Activated T-cell treated with anti-CD3 and anti-CD28 coated beads, Interleukin-2, amount 50 U/mL, for 4 hours (primary cell): ENCODE results near the gene LSM3. TPM values are rescaled to one million over a fixed set of nuclear protein-coding genes. Genes with fewer than 3 reads are reported as not detected.

Experiments used
- ATAC-seq, 2 donors: fragments of 200-7000 bp; cut with Tn5 transposase; one replicate each; pipeline ENCODE4 v1.10.0; 2021
- DNase-seq: peaks from one replicate; pipeline ENCODE4 v3.0.0-alpha.2; 2020
- H3K27me3 Mint-ChIP-seq: one replicate; pipeline ENCODE4 v1.8.0; 2021; ENCODE audit warnings: low read depth, mixed read lengths
- H3K36me3 Mint-ChIP-seq: one replicate; pipeline ENCODE4 v1.8.0; 2022; ENCODE audit warnings: mixed read lengths; ENCODE audit not compliant: insufficient read depth
- H3K4me1 Mint-ChIP-seq: one replicate; pipeline ENCODE4 v1.8.0; 2021; ENCODE audit warnings: low read depth, mixed read lengths
- H3K4me3 Mint-ChIP-seq: one replicate; pipeline ENCODE4 v1.8.0; 2021; ENCODE audit warnings: mild to moderate bottlenecking, moderate library complexity, mixed read lengths
- H3K9me3 Mint-ChIP-seq: one replicate; pipeline ENCODE4 v1.8.0; 2021; ENCODE audit warnings: mixed read lengths
- total RNA-seq, 3 donors: library from RNA; stranded (reverse); gene quantifications; one replicate each; pipeline ENCODE4 v1.2.1, GENCODE V29; 2021

LSM3 gene
- total RNA-seq, 3 donors from 2014 or later, result 19.8 to 21.9 (median 20.9) TPM

DNA sequence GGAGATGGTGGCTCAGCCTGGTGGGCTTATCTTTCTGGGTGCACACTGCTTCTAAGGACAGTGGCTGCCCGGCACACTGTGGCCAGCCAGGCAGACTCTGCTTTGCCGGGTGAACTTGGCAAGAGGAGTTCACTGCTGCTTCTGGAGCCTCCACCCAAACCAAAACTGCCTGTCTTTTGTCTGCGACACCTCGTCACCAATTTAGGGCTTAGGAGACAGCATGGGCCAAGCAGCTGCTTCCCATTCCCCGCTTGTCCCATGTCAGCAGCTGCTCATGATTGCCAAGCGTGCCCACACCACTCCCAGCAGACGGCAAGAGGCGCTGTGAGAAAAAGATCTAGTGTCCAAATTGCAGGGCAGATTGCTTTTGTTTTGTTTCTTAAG, 57.3 kb downstream of the LSM3 start:
- H3K4me3 Mint-ChIP-seq, result no peak overlapping the region
- DNase-seq, result no peak
- no peak for ATAC-seq
- peaks cover 39% of the 10 kb centered on the region for H3K27me3 Mint-ChIP-seq
- peaks cover 9% of the 10 kb centered on the region for H3K9me3 Mint-ChIP-seq
- peaks cover 3% of the 10 kb centered on the region for H3K36me3 Mint-ChIP-seq
- H3K4me1 Mint-ChIP-seq, result peaks cover 3% of the 10 kb centered on the region

DNA sequence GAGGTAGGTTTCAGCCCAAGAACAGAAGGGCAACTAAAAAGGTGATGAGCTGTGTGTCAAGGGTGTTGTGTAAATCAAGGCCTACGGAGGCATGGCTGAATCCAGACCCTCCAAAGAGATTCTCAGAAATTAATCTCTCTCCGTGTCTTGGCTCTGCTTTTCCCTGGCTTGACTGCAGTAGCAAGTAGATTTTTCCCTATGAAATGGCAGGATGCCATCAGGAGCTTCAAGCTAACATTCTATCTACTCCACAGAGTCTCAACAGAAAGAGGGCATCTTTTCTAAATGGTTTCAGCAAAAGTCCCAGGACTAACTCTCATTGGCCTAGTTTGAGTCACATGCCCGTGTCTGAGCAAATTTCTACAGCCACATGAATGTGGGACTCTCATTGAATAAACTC, 58.3 kb downstream of the LSM3 start:
- Mint-ChIP-seq H3K27me3 (peaks cover 29% of the 10 kb centered on the region), H3K4me1 (peaks cover 3% of the 10 kb centered on the region), H3K4me3 (no peak overlapping the region), H3K9me3 (peaks cover 9% of the 10 kb centered on the region), H3K36me3 (peaks cover 3% of the 10 kb centered on the region)
- ATAC-seq (no peak), DNase-seq (no peak)

DNA sequence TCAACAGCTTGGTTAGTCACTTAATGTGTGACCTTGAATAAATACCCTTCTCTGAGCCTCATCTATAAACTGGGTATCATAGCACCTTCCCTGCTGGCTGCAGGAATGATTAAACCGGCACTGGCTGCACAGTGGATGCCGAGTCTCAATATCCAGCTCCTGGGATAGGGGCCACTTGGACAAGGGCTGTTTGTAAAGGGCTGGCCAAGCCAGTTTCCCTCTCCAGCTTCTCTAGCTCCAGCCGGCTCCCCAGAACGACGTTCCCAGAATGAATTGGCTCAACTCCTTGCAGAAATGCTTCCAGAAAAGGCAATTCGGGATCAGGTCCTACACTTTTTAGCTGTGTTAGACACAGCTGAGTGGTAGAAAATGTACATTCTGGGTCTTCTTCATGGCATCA, 58.8 kb downstream of the LSM3 start:
- H3K4me1 Mint-ChIP-seq, result peaks cover 3% of the 10 kb centered on the region
- DNase-seq, result no peak
- H3K27me3 Mint-ChIP-seq, result peaks cover 23% of the 10 kb centered on the region

DNA sequence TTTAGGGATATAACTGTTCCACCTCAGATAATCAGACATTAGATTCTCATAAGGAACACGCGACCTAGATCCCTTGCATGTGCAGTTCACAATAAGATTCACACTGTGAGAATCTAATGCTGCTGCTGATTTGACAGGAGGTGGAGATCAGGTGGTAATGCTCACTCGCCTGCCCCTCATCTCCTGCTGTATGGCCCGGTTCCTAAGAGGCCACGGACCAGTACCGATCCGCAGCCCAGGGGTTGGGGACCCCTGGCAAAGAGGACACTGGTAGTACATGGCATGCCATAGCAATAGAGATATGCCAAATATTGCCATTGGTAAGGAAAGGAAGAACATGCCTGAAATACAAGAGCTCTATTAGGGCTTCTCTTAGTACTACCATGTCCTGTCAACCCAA, 59.7 kb downstream of the LSM3 start:
- H3K4me3 Mint-ChIP-seq, result no peak overlapping the region
- H3K36me3 Mint-ChIP-seq, result peaks cover 3% of the 10 kb centered on the region
- H3K27me3 Mint-ChIP-seq, result peaks cover 14% of the 10 kb centered on the region
- ATAC-seq, result no peak
- H3K4me1 Mint-ChIP-seq, result no peaks in the 10 kb centered on the region
- DNase-seq, result no peak
- H3K9me3 Mint-ChIP-seq, result peaks cover 8% of the 10 kb centered on the region

More for the DNA sequence above, 58.8 kb downstream of the LSM3 start:
- Mint-ChIP-seq H3K9me3 (peaks cover 9% of the 10 kb centered on the region), H3K4me3 (no peak overlapping the region), H3K36me3 (peaks cover 3% of the 10 kb centered on the region)
- no peak for ATAC-seq

DNA sequence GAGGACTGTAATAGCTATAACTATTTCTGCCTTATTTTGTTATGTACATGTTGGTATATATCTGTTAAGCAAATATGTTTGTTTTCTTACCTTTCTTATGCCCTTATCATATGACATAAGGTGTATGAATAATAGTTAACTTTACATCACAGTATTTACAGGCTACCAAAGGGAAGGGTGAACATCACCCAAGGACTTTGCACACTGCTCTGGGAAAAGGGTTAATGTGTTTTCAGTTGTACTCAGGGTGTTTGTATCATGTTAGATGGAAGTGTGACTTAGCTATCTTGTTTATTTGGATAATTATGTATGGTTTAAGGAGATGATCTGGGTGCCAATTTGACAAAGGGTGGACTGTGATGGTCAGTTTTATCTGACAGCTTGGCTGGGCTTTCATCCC, 60.3 kb downstream of the LSM3 start:
- no peak for DNase-seq
- no peaks in the 10 kb centered on the region for H3K4me1 Mint-ChIP-seq
- ATAC-seq, result no peak

DNA sequence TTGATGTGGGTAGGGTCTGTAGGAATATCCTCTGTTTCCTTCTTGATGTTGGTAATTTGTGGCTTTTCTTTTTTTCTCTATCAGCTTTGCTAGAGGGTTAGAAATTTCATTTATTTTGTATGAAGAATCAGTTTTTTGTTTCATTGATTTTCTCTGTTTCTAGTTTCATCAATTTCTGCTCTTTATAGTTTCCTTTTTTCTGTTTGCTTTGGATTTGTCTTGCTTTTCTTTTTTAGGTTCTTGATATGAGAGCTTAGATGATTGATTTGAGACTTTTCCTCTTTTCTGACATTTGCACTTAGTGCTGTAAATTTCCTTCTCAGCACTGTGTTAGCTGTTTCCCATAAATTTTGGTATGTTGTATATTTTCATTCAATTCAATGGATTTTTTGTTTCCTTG, 61.3 kb downstream of the LSM3 start:
- Mint-ChIP-seq H3K9me3 (no peaks in the 10 kb centered on the region), H3K36me3 (no peaks in the 10 kb centered on the region), H3K27me3 (peaks cover 9% of the 10 kb centered on the region), H3K4me3 (no peak overlapping the region), H3K4me1 (no peaks in the 10 kb centered on the region)
- DNase-seq (no peak), ATAC-seq (no peak)

More for the DNA sequence above, 60.3 kb downstream of the LSM3 start:
- Mint-ChIP-seq H3K36me3 (no peaks in the 10 kb centered on the region), H3K27me3 (peaks cover 12% of the 10 kb centered on the region), H3K4me3 (no peak overlapping the region), H3K9me3 (peaks cover 3% of the 10 kb centered on the region)

DNA sequence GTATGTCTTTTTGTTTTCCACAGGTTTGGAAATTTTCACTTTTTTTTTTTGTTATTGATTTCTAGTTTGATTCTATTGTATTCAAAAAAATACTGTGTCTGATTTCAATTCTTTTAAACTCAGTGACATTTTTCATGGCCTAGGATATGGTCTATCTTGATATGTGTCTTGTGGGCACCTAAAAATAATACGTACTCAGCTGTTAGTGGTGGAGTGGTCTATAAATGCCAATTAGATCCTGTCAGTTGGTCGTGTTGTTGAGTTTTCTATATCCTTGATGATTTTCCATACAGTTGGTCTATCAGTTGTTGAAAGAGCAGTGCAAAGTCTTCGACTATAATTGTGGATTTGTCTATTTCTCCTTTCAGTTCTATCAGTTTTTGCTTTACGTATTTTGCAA, 61.7 kb downstream of the LSM3 start:
- no peaks in the 10 kb centered on the region for H3K36me3 Mint-ChIP-seq
- H3K27me3 Mint-ChIP-seq, result peaks cover 6% of the 10 kb centered on the region
- no peak overlapping the region for H3K4me3 Mint-ChIP-seq
- no peak for DNase-seq
- no peak for ATAC-seq
- H3K4me1 Mint-ChIP-seq, result no peaks in the 10 kb centered on the region
- no peaks in the 10 kb centered on the region for H3K9me3 Mint-ChIP-seq

DNA sequence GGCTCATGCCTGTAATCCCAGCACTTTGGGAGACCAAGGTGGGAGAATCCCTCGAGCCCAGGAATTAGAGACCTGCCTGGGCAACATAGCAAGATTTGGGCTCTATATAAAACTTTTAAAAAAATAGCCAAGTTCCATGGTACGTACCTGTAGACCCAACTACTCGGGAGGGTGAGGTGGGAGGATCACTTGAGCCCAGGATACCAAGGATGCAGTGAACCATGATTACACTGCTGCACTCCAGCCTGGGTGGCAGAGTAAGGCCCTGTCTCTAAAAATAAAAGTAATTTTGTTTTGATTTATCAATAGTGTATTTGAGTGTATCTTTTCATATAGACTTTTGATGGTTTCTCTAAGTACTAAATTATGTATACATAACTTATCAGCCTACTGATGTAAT, 63.1 kb downstream of the LSM3 start:
- no peaks in the 10 kb centered on the region for H3K4me1 Mint-ChIP-seq
- no peaks in the 10 kb centered on the region for H3K36me3 Mint-ChIP-seq
- no peak overlapping the region for H3K4me3 Mint-ChIP-seq
- DNase-seq, result no peak
- no peaks in the 10 kb centered on the region for H3K9me3 Mint-ChIP-seq
- ATAC-seq, result no peak
- peaks cover 6% of the 10 kb centered on the region for H3K27me3 Mint-ChIP-seq

DNA sequence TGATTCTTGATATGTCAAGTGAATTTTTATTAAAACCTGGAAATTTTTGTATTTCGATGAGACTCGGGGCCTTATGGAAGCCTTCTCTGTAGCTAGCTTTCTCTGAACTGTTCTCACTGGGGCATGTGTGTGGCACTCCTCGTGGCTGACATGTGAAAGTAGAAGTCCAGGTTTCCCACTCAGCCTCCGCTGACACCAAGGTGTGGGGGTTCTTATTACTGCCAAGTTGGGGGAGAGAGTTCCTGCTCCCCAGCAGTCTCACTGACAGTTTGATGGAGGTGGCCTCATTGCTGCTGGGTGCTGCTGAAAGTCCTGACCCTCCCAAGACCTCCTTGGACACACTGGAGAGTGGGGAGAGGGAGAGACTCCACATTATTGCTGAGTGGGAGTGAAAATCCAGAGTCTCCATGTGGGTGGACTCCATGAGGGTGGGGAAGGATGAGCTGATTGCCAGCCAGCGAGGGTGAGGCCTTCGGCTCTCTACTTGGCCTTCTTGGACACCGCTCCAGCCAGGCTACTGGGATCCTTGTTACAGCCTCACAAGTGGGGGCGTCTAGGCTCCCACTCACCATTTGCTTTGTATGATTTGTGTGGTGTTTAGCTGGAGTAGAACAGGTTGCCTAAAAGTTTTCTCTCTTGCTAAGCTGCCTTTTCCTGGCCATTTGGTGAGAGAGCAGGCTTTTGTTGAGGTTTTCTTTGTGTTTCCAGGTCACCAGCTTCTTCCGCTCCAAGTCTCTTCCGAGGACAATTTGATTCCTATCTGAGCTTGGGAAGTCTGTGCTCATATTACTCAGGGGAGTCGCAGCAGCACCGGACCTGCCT, 64.1 kb downstream of the LSM3 start:
- Mint-ChIP-seq H3K27me3 (peaks cover 6% of the 10 kb centered on the region), H3K36me3 (no peaks in the 10 kb centered on the region), H3K4me3 (no peak overlapping the region), H3K4me1 (no peaks in the 10 kb centered on the region), H3K9me3 (no peaks in the 10 kb centered on the region)
- ATAC-seq, result no peak
- no peak for DNase-seq

DNA sequence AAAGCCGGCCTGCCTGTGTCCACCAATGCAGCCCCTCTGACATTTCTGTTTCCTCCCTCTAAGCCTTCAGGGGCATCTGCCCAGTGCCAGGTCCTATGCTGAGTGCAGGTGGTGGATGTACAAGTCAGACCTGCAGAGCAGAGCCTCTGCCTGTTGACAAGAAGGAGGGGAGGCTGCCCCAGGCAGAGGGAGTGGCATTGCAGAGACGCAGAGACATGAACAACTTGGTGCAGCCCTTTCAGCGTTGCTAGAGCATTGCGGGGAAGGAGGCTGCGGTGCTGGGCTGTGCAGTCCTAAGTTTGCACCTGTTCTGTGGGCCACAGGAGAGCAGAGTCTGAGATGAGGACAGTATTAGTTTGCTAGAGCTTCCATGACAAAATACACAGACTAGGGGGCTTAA, 65.2 kb downstream of the LSM3 start:
- Mint-ChIP-seq H3K4me1 (no peaks in the 10 kb centered on the region), H3K9me3 (no peaks in the 10 kb centered on the region), H3K4me3 (no peak overlapping the region), H3K27me3 (peaks cover 8% of the 10 kb centered on the region), H3K36me3 (no peaks in the 10 kb centered on the region)
- no peak for ATAC-seq
- DNase-seq, result no peak

DNA sequence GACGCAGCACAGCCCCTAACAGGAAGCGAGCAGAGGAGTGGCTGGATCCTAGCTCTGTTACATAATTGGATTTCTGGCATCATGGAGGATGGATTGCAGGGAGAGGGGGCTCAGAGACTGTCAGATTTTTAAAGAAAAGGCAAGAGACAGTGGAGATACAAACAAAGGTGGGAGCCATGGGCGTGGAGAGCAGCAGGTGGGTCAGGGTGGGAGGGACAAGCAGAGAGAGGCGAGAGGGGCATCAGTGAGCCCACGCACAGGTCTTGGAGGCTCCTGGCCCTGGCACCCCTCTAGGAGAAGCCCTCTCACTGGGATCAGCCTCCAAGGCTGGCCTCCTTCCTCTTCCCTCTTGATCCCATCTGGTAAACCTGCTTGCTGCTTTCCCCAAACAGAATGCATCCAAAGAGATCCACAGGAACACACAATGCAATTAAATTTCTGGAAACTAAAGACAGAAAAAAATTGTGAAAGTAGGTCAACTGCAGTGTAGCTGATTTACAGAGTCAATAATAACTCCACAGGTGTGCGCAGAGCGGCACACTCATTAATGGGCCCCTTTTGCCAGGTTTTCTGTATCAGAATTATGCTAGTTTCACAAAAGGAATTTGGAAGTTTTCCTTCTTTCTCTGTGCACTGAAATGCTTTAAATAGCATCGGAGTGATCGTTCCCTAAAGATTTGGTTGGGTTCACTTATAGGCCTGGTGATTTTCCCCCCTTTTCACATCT, 66.1 kb downstream of the LSM3 start:
- Mint-ChIP-seq H3K27me3 (peaks cover 8% of the 10 kb centered on the region), H3K4me1 (no peaks in the 10 kb centered on the region), H3K36me3 (no peaks in the 10 kb centered on the region), H3K4me3 (no peak overlapping the region), H3K9me3 (no peaks in the 10 kb centered on the region)
- DNase-seq (no peak), ATAC-seq (no peak)

DNA sequence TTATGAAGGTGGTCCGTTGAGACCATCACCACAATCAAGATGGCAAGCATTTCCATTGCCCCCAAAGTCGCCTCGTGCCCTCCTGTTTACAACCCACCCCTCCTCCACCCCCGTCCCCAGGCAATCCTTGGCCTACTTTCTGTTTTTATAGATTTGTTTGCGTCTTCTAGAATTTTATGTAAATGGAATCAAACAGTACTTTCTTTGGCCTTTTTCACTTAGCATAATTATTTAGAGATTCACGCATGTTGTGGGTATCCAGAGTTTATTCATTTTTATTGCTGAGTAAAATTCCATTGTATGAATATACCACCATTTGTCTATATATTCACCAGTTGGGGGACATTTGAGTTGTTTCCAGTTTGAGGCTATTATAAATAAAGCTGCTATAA, 66.6 kb downstream of the LSM3 start:
- DNase-seq (no peak), ATAC-seq (no peak)
- no peak overlapping the region for H3K4me3 Mint-ChIP-seq
- H3K9me3 Mint-ChIP-seq, result no peaks in the 10 kb centered on the region
- no peaks in the 10 kb centered on the region for H3K4me1 Mint-ChIP-seq
- H3K36me3 Mint-ChIP-seq, result no peaks in the 10 kb centered on the region
- peaks cover 8% of the 10 kb centered on the region for H3K27me3 Mint-ChIP-seq

DNA sequence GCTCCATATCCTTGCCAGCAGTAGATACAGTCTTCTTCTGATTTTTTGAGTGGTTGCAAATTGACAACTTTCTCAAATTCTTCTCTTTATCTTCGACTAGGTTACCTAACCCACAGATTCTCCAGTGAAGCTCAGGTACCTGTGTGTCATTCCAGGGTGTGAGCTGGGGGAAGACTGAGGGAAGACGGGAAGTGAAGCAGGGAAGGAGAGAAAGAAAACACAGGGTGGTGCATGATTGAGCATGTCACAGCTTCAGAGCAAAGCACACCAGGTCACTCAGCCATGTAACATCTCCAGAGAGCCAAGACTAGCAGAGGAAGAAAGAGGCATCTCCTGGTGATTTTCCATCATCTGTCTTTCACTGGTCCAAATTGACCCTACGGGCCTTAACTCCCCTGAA, 67.2 kb downstream of the LSM3 start:
- H3K27me3 Mint-ChIP-seq, result peaks cover 8% of the 10 kb centered on the region
- ATAC-seq, result no peak
- no peak overlapping the region for H3K4me3 Mint-ChIP-seq
- H3K4me1 Mint-ChIP-seq, result no peaks in the 10 kb centered on the region
- no peaks in the 10 kb centered on the region for H3K9me3 Mint-ChIP-seq
- H3K36me3 Mint-ChIP-seq, result no peaks in the 10 kb centered on the region
- DNase-seq, result no peak

DNA sequence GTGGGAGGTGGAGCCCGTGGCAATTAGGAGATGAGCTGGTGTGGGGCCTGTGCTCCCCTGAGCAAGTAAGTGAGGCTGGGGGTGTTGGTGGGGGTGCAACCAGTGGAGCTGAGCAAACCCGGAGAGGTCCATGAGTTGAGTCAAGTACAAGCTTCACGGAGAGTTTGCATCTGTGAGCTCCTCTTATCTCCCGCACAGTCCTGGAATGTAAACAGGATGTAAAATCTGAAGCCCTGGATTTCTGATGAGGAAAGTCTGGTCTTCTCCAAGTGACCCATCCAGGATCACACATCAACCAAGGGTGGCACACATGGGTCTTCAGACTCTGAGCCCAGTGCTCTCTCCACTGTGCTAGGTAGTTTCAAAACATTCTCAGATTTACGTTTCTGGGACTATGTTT, 67.8 kb downstream of the LSM3 start:
- Mint-ChIP-seq H3K4me3 (no peak overlapping the region), H3K4me1 (no peaks in the 10 kb centered on the region), H3K27me3 (peaks cover 8% of the 10 kb centered on the region), H3K36me3 (no peaks in the 10 kb centered on the region), H3K9me3 (no peaks in the 10 kb centered on the region)
- no peak for DNase-seq
- no peak for ATAC-seq

DNA sequence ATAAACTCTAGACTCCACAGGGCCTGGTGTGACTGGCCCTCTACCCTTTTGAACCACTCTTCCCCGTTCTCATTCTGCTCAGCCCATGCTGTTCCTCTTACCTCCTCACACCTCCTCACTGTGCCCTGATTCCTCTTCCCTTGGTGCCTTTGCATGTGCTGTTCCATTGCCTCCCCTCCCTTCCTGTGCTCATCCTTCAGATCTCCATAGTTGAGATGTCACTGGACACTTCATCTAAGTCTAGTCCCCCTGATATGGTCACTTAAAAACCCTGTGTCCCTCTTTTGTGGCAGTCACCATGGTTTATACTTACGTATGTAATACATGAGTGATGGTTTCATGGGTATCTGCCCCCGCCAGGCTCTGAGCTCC, 69.8 kb downstream of the LSM3 start:
- Mint-ChIP-seq H3K4me3 (no peak overlapping the region), H3K9me3 (no peaks in the 10 kb centered on the region)

More for the DNA sequence above, 69.8 kb downstream of the LSM3 start:
- Mint-ChIP-seq H3K27me3 (peaks cover 8% of the 10 kb centered on the region), H3K4me1 (no peaks in the 10 kb centered on the region), H3K36me3 (no peaks in the 10 kb centered on the region)
- DNase-seq (no peak), ATAC-seq (no peak)
